CD4-positive, alpha-beta memory T cell (primary cell): Measurements from ENCODE around the gene GATM. TPM values are rescaled to one million over a fixed set of nuclear protein-coding genes. Genes with fewer than 3 reads are reported as not detected.
"Not testable (repeated sequence)": the region's sequence is repeated elsewhere in the genome, so short reads cannot be mapped to it uniquely, and the experiment has no call there.

Experiments used
- CTCF ChIA-PET: fragments of 350-600 bp; sonication (Branson Sonifier 250); formaldehyde crosslinking; loops from one replicate; lab custom pipeline; 2021; ENCODE audit warnings: inconsistent platforms; ENCODE audit not compliant: partially characterized antibody; lab: Charles Lee
- POLR2A ChIA-PET: fragments of 350-600 bp; sonication (Branson Sonifier 250); formaldehyde crosslinking; loops from one replicate; lab custom pipeline; 2021; ENCODE audit not compliant: partially characterized antibody; lab: Charles Lee
- DNase-seq, 5 donors: peaks; one replicate each; pipeline versions ENCODE4 v3.0.0 to v3.0.0-alpha.2; 2020 to 2022; ENCODE audit warnings: mixed read lengths in 1 of 5
- H3K27ac ChIP-seq: one replicate; pipeline ENCODE4 v1.7.0; 2013; ENCODE audit warnings: low read depth, low read length
- H3K27me3 ChIP-seq: 2 replicates; pipeline ENCODE4 v1.7.0; 2013; ENCODE audit warnings: mild to moderate bottlenecking, low read length, moderate library complexity; ENCODE audit not compliant: insufficient read depth
- H3K36me3 ChIP-seq: 2 replicates; pipeline ENCODE4 v1.7.0; 2013; ENCODE audit warnings: mild to moderate bottlenecking, low read length, moderate library complexity; ENCODE audit not compliant: insufficient read depth
- H3K4me1 ChIP-seq: 2 replicates; pipeline ENCODE4 v1.7.0; 2013; ENCODE audit warnings: mild to moderate bottlenecking, low read length, moderate library complexity; ENCODE audit not compliant: insufficient read depth
- H3K4me3 ChIP-seq, 2 donors: one replicate each; pipeline ENCODE4 v1.7.0; 2013; ENCODE audit warnings: low read length in 2 of 2, mild to moderate bottlenecking in 1 of 2
- H3K9me3 ChIP-seq, 2 donors: one replicate each; pipeline ENCODE4 v1.7.0; 2013; ENCODE audit warnings: low read length in 2 of 2, control low read depth in 1 of 2; ENCODE audit not compliant: control insufficient read depth in 1 of 2
- H3K27ac Mint-ChIP-seq, 7 donors: one replicate each; pipeline ENCODE4 v1.8.0; 2020 to 2021; ENCODE audit warnings: mixed read lengths in 7 of 7, mild to moderate bottlenecking in 6 of 7, inconsistent platforms in 3 of 7, moderate library complexity in 3 of 7
- H3K27me3 Mint-ChIP-seq, 2 donors: one replicate each; pipeline ENCODE4 v1.8.0; 2020 to 2021; ENCODE audit warnings: mixed read lengths in 2 of 2
- H3K36me3 Mint-ChIP-seq, 2 donors: one replicate each; pipeline ENCODE4 v1.8.0; 2020 to 2021; ENCODE audit warnings: mixed read lengths in 2 of 2, inconsistent platforms in 1 of 2, mild to moderate bottlenecking in 1 of 2
- H3K4me1 Mint-ChIP-seq, 4 donors: one replicate each; pipeline ENCODE4 v1.8.0; 2020 to 2021; ENCODE audit warnings: mixed read lengths in 4 of 4, mild to moderate bottlenecking in 1 of 4
- H3K4me3 Mint-ChIP-seq, 8 donors: one replicate each; pipeline ENCODE4 v1.8.0; 2020 to 2021; ENCODE audit warnings: mixed read lengths in 8 of 8, mild to moderate bottlenecking in 7 of 8, moderate library complexity in 6 of 8, inconsistent platforms in 3 of 8
- H3K9me3 Mint-ChIP-seq, 8 donors: one replicate each; pipeline ENCODE4 v1.8.0; 2020 to 2021; ENCODE audit warnings: mixed read lengths in 8 of 8, mild to moderate bottlenecking in 5 of 8, inconsistent platforms in 3 of 8, moderate library complexity in 1 of 8
- intact Hi-C: fragments of 100-400 bp; cut with micrococcal nuclease; formaldehyde crosslinking; loops from one replicate; pipeline ENCODE4 v1.15.1; 2023
- polyA plus RNA-seq, 2 donors: library from polyadenylated mRNA; unstranded; fragments of 300-500 nt; fragmentation: Illumina TruSeq; gene quantifications; one replicate each; pipeline ENCODE4 v1.2.3, GENCODE V29; 2021
- total RNA-seq, 2 experiments: library from RNA; stranded (reverse); gene quantifications; one replicate each; pipeline ENCODE4 v1.2.3, GENCODE V29; 2021

Gene GATM
- total and polyA plus RNA-seq, 4 experiments from 2014 or later: 0.26 to 1.6 (median 1.1) TPM; not detected in 1

DNA sequence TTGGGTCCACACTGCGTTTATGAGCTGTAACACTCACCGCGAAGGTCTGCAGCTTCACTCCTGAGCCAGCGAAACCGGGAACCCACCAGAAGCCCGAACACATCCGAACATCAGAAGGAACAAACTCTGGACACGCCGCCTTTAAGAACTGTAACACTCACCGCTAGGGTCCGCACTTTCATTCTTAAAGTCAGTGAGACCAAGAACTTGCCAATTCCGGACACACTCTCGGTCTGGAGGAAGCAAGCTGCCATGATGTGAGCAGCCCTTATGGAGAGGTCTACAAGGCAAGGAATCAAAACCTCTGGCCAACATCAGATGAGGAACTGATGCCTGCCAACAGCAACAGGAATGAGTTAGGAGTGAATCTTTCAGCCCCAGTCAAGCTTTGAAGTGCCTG is 63.4 kb downstream of the GATM start:
- H3K4me1 Mint-ChIP-seq: peaks cover 0 to 2% (median 0%) of the 10 kb centered on the region in 4 donors
- intact Hi-C loops: no loop called here
- DNase-seq: no peak
- POLR2A ChIA-PET: no interaction called here
- Histone ChIP-seq H3K27me3 (no peaks in the 10 kb centered on the region), H3K4me1 (no peaks in the 10 kb centered on the region), H3K36me3 (no peaks in the 10 kb centered on the region), H3K4me3 (no peak overlapping the region), H3K27ac (no peak overlapping the region), H3K9me3 (no peaks in the 10 kb centered on the region)
- CTCF ChIA-PET: interaction anchor here (1.1 kb wide), 1 partner anchor 10 kb away, joined by 3 read pairs; no protein-coding TSS in a partner anchor
- no peak overlapping the region for H3K27ac Mint-ChIP-seq
- no peak overlapping the region for H3K4me3 Mint-ChIP-seq
- peaks cover 0 to 6% (median 0%) of the 10 kb centered on the region in 8 donors for H3K9me3 Mint-ChIP-seq
- H3K36me3 Mint-ChIP-seq: no peaks in the 10 kb centered on the region
- peaks cover 17 to 21% of the 10 kb centered on the region in 2 donors for H3K27me3 Mint-ChIP-seq

DNA sequence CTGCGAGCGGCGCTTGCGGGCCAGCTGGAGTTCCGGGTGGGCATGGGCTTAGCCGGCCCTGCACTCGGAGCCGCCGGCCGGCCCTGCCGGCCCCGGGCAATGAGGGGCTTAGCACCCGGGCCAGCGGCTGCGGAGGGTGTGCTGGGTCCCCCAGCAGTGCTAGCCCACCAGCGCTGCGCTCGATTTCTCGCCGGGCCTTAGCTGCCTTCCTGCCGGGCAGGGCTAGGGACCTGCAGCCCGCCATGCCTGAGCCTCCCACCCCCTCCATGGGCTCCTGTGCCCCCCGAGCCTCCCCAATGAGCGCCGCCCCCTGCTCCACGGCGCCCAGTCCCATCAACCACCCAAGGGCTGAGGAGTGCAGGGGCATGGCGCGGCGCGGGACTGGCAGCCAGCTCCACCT is 64.2 kb downstream of the GATM start:
- H3K27me3 ChIP-seq, H3K4me1 Mint-ChIP-seq, H3K36me3 Mint-ChIP-seq, H3K27ac ChIP-seq, POLR2A ChIA-PET, intact Hi-C loops, H3K4me1 ChIP-seq, DNase-seq, H3K9me3 ChIP-seq, H3K4me3 Mint-ChIP-seq, H3K27ac Mint-ChIP-seq, H3K4me3 ChIP-seq, H3K36me3 ChIP-seq, H3K9me3 Mint-ChIP-seq: not testable (repeated sequence)
- peaks cover 18 to 21% of the 10 kb centered on the region in 2 donors for H3K27me3 Mint-ChIP-seq
- CTCF ChIA-PET: interaction anchor here (1.1 kb wide), 1 partner anchor 9 kb away, joined by 3 read pairs; no protein-coding TSS in a partner anchor

Other genes with a start within 250 kb of the GATM start
- under 1 TPM; 0.23 to 0.97 TPM for gene DUOXA1, start 248.7 kb downstream of the GATM start, total RNA-seq
- gene DUOXA1, start 248.7 kb downstream of the GATM start, polyA plus RNA-seq: not detected
- under 1 TPM; 0.06 to 0.19 TPM for gene DUOX1, start 248.6 kb downstream of the GATM start, total RNA-seq
- gene DUOX1, start 248.6 kb downstream of the GATM start, polyA plus RNA-seq: 1 to 10 TPM in 1 of 2 donors, under 1 TPM in 1; 0.19 to 2.9 TPM
- gene SHF, start 190.6 kb downstream of the GATM start, total RNA-seq: 1 to 10 TPM; 5.3 to 6.7 TPM
- 1 to 10 TPM in 1 of 2 donors, under 1 TPM in 1; 0.66 to 1.7 TPM for gene SHF, start 190.6 kb downstream of the GATM start, polyA plus RNA-seq
- gene SLC28A2, start 126.3 kb downstream of the GATM start, total RNA-seq: not detected
- gene SLC28A2, start 126.3 kb downstream of the GATM start, polyA plus RNA-seq: not detected
- gene SLC30A4, start 144.2 kb upstream of the GATM start, total RNA-seq: 1 to 10 TPM; 3.6 to 3.8 TPM
- 1 to 10 TPM; 2.5 to 2.8 TPM for gene SLC30A4, start 144.2 kb upstream of the GATM start, polyA plus RNA-seq
- 10 to 100 TPM; 43.0 to 43.9 TPM for gene BLOC1S6, start 208.8 kb upstream of the GATM start, total RNA-seq
- gene BLOC1S6, start 208.8 kb upstream of the GATM start, polyA plus RNA-seq: 10 to 100 TPM; 38.8 to 40.7 TPM